Cerebellar cortex (tissue), 1 donor: Measurements from ENCODE around the gene GNG4.

Source experiments
- DNase-seq: peaks from one replicate; pipeline ENCODE4 v3.0.0-alpha.2; 2015; ENCODE audit warnings: low spot score

GNG4 gene

DNA sequence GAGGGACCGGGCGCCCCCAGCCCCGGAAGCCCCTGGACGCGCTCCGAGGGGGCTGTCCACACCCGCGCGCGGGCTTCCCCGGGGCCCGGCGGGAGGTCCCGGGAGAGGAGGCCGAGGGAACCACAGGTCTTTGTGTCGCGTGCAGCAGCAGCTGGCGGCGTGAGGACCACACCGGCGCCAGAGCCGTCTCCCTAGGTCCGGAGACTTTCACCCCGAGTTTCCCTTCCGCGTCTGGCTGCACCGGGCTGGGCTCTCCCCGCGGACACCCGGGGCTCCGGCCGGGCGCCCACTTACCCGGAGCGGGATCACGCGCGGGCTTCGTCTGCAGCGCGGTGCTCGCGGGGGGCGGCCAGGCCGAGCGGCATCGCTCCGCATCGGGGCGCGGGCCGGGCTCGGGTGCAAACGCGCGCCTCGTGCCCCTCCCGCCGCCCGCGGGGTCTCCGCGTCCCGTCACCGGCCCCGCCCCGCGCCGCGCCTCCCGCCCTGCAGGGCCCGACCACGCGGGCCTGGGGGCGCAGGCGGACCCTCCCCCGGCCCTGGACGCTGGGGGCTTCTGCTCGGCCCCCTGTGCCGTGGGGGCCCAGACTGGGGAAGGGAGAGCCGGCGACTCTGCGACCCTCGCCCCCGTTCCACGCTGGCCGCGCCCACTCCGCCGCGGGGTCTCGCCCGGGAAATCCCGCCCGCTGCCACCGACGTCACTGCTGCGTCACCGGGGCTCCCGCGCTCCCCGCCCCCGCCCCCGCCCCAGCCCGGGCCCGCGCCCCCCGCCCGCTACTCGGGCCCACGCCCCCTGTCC is at the start of gene GNG4:
GNG4 (minus strand) TSS at position 417 of the 796 bp plus-strand sequence. CDS start 65,946 bp downstream, outside the sequence.
- peak; percentile 19 for DNase-seq

GRCh38 chr1:235697508-235697907 is 47.9 kb upstream of the GNG4 start:
- DNase-seq, result no peak

- DNase-seq, result no peak
Measured at GRCh38 chr1:235689356-235689755, 39.8 kb upstream of the GNG4 start.

- no peak for DNase-seq
Measured at GRCh38 chr1:235688096-235688495, 38.5 kb upstream of the GNG4 start.

- no peak for DNase-seq
Measured at GRCh38 chr1:235683653-235684052, 34.1 kb upstream of the GNG4 start.

- DNase-seq, result no peak
Measured at GRCh38 chr1:235682216-235682615, 32.6 kb upstream of the GNG4 start.

GRCh38 chr1:235679644-235680043 is 30.1 kb upstream of the GNG4 start:
- DNase-seq, result no peak

DNA sequence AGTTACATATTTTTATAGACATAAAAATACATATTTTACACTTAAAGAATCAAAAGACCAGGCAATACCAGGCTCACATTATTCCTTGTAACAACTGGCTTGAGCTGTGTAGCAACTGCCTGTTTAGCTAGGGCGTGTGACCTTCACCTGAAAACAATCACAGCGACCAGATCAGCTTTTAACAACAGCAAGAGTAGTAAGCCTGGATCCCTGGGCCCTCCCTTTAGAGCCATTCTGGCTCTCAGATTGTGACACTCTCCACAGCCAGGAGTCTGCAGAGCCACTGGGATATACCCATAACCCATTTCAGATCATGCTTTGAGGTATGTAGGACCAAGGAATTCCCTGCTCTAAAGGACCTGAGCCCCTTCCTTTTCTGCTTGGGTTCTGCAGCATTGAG is 29.4 kb upstream of the GNG4 start:
- no peak for DNase-seq

- DNase-seq, result peak; percentile 17
Measured at GRCh38 chr1:235675152-235675890, 25.7 kb upstream of the GNG4 start.

- no peak for DNase-seq
Measured at GRCh38 chr1:235673981-235674380, 24.4 kb upstream of the GNG4 start.

DNA sequence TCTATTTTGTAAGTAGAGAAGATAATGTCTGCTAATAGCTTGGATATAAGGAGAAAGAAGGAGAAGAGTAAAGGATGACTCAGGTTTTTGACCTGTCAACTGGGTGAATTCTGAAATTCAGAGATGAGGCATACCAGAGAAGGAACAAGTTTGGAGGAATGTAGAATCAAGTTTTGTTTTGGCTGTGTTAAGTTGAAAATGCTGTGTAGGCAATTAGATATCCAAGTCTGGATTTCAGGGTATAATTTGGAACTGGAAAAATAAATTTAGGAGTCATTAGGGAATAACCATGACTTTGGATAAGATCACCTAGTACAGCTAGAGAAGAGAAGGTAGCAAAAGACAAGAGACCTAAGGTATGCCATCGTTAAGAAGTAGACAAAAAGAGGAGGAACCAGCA is 22.4 kb upstream of the GNG4 start:
- no peak for DNase-seq

GRCh38 chr1:235670157-235670776 is 20.7 kb upstream of the GNG4 start:
- no peak for DNase-seq

DNA sequence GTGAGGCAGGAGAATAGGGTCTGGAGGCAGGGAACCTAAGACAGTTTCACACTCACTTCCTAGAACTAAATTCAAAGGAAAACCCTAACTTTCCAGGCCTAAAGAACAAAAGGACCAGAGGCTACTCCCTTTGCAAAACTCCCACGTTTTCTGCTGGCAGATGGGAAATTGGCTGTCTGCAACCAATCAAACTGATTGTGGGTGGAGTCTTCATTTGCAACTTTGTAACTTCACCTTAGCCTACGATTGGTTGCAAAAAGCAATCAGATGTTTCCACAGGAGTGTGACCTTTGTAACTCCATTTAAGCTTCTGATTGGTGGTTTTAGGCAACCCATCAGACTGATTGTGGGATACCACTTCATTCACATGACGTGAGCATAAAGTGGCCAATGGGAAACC is 19.7 kb upstream of the GNG4 start:
- no peak for DNase-seq

DNA sequence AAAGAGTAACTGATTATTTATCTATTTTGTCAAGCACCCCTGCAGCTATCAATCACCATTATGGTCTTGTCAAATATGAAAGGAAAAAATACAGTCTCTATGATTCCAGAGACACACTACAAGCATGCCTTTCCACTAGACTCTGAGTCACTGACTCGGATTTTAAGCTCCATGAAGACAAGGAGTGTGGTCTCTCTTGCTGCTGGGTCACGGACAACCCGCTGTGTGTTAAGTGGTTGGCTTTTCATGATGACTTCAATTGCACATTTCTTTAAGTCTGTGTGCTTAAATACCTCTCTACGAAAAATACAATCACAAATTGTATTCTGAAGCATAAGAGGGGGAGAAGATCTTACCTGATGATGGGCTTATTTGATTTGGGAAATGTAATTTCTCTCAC is 14.0 kb upstream of the GNG4 start:
- DNase-seq, result no peak

DNA sequence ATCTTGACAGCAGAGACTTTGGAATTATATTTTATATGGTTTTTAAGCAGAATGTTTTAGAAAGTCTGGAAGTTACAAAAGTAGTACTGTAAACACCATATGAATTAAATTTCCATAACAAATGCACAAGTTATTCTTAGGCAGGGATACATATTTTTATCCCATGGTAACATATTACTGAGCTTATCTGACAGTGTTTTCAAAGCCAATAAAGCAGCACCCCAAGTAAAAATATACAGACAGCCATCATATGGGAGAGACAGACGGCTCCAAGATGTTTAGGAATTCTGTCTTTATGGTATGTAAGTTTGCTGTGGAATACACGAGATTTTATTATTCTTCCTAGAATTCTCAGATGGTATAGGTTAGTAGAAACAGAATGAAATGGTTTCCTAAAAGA is 12.0 kb upstream of the GNG4 start:
- DNase-seq, result no peak

DNA sequence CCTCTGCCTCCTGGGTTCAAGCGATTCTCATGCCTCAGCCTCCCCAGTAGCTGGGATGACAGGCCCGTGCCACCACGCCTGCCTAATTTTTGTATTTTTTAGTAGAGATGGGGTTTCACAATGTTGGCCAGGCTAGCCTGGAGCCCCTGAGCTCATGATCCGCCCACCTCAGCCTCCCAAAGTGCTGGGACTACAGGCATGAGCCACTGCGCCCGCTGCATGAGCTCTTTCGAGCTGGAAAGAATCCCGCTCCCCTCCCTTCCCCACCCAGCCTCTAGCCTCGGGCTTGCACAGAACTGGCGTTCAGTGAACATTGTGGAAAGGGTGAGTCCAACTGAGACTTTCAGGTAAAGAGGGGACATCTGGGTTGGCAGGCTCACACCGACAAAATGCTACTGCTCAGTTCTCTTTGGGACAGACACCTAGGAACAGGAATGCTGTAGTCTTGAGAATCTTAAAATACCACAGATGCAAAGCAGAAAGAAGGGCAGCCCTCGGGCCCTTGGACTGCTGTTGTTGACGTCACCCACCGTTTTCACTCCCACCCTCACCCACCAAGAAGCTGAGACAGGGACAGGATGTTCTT is 9.7 kb upstream of the GNG4 start:
- DNase-seq, result no peak

DNA sequence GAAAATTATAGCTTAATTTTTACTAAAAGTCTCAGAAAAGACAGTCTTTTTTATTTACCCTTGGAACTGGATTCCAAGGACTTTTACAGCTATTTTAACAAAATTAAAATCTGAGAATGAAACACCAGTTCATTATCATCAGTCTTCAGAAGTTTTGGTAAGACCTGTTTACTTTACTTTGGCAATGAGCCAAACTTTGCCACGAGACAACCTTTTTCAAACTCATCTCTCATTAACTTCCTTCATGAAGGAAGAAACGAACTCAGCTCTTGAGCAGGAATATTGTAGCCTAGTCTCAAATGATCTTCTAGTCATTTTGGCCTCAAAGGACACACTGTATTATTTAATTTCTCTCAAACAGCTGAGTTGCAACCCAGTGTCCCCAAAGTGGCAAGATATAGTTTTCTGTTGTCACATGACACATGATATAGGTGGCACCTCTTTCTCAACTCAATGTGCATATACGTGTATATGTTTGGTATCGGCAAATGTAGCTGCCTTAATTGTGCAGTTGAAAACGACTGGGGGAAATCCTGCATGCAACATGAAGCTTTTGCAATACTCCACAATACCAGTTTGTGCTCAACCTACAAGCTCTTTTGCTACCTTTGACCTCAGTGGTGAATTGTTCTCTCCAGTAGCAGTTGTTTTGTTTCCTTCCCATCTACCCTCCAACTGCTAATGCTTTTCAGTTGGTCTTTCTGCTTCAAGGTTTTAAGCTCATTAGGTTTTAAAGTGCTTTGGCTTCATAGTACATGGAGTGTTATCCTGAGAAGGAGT is 8.4 kb upstream of the GNG4 start:
- no peak for DNase-seq

GRCh38 chr1:235657269-235657668 is 7.7 kb upstream of the GNG4 start:
- DNase-seq, result no peak

GRCh38 chr1:235652364-235652763 is 2.8 kb upstream of the GNG4 start:
- DNase-seq, result no peak

DNA sequence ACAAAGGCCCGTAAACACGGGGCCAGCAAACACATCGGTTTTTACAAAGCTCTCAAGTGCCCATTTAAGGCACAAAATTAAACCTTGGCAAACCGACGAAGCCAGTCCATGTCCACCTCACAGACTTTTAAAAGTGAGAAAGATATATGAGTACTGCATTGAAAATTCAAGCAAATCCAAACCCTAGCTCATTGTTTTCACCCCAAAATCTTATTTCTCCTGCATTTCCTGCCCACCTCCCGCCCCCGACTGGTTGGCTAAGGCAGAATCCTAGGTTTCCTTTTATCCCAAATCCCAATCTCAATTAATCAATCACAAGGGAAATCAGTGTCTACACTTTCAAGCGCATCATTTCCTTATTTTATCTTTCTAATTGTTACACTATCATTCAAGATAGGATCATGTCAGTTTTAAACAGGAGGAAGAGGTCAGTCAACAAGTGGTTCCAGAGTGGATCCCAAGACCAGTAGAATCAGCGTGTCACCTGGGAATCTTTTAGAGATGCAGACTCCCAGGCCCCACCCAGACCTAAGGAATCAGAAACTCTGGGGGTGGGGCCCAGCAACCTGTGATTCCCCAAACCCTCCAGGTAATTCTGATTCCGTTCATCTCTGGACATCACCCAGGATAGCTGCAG is 1.7 kb upstream of the GNG4 start:
- no peak for DNase-seq
